Cerebellar cortex (tissue), 1 donor: ENCODE results near the gene MASP2.
A peak's percentile ranks its signal among the peaks of the same experiment; 100 is the strongest.
"Not testable (repeated sequence)": the region's sequence is repeated elsewhere in the genome, so short reads cannot be mapped to it uniquely, and the experiment has no call there.

Source experiments
- DNase-seq: peaks from one replicate; pipeline ENCODE4 v3.0.0-alpha.2; 2015; ENCODE audit warnings: low spot score

The MASP2 gene

DNA sequence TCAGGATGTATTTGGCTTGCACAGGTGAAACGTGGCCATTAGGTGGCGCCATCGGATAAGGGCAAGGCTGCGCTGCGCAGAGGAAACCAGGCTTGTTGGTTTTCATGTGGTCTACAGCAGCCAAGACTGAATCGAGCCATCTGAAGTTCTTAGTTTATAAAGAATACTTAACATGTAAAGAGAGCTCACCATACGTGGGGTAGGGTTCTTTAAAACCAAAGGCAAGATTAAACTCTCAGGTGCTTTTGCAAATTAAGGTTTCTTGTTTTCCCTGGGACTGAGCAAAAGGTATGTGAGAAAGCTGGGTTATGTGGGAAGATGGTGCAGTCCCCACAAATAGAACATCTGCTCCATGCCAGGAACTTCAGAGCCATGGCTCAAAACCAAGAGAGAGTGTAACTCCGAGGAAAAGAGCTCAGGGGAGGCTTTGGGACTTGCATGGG lies 9.3 kb downstream of the MASP2 start:
- DNase-seq, result peak; percentile 93

DNA sequence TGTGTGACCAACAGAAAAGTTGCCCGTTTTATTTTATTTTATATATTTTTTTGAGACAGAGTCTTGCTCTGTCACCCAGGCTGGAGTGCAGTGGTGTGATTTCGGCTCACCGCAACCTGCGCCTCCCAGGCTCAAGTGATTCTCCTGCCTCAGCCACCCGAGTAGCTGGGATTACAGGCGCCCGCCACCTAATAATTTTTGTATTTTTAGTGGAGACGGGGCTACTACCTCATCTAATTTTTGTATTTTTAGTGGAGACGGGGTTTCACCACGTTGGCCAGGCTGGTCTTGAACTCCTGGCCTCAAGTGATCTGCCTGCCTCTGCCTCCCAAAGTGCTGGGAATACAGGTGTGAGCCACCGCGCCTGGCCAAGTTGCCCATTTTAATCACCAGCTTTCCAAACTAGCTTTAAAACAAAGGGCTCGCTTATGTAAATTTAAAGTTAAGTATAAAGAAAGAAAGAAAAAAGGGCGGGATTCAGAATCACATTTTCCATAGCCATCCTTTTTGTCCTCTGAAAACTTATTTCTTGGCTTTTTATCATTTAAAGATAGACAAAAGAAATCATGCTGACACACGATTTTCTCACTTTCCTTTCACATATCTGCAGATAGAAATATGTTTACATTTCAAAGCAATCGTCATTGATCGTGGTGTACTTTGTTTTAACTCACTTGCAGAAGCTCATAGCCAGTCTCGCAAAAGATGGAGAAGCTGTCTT lies 9.9 kb downstream of the MASP2 start:
- not testable (repeated sequence) for DNase-seq

DNA sequence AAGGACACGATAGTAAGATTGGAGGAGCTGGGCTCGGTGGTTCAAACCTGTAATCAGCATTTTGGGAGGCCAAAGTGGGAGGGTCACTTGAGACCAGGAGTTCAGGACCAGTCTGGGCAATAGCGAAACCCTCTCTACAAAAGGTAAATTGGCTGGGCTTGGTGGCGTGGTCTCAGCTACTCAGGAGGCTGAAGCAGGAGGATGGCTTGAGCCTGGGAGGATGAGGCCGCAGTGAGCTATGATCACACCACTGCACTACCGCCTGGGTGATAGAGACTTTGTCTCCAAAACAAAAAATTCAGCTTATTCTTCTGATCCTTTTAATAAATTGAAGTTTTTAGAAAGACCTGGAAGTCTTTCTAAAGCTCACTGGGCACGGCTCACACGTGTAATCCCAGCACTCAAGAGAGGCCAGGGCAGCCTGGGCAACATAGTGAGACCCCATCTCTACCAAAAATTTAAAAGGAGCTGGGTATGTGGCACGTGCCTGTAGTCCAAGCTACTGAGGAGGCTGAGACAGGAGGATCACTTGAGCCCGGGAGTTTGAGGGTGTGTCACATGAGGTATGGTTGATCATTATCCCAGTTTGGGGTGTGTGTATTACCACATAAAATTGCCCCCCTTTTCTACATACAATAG lies 15.3 kb downstream of the MASP2 start:
- DNase-seq, result no peak

DNA sequence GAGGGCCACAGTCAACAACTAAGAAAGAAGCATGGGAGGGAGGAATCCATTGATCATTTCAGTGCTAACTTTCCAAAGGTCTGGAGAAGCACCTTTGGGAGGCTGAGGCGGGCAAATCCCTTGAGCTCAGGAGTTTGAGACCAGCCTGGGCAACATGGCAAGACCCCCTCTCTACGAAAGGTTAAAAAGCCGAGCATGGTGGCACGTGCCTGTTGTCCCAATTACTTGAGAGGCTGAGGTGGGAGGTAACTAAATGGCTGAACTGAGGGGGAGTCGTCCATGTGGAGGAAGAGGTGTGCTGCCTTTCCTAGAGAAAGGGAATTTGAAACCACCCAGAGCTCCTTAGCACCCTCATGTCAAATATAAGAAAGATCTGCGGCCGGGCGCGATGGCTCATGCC lies 16.2 kb downstream of the MASP2 start:
- no peak for DNase-seq

DNA sequence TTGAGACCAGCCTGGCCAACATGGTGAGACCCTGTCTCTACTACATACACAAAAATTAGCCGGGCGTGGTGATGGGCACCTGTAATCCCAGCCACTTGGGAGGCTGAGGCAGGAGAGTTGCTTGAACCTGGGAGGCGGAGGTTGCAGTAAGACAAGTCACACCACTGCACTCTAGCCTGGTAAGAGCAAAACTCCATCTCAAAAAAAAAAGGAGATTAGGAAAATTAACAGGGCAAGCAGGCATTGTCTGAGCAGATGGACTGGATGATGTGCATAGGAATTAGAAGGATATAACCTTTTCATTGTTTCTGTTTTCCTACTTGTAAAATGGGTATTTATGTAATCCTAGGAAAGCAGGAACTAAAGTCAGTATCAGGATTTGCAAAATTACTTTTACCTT lies 19.0 kb downstream of the MASP2 start:
- DNase-seq, result no peak

DNA sequence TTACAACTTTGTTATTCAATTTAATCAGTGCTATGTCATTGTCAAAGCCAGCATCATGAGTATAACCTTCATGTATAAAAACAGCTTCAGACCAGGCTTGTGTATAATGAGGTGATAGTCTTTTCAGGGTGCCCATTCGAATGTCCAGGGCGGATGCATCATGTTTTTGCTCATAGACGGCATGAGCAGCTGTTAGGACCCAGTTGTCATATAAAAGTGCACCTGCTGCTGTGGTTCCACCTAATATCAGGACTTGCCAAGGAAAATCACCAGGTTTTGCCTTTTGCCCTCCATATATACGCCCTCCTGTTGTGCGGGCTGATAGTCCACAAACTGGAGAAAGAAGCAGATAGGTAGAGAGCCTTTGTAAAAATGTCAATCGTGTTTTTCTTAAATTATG lies 19.7 kb downstream of the MASP2 start:
- no peak for DNase-seq

DNA sequence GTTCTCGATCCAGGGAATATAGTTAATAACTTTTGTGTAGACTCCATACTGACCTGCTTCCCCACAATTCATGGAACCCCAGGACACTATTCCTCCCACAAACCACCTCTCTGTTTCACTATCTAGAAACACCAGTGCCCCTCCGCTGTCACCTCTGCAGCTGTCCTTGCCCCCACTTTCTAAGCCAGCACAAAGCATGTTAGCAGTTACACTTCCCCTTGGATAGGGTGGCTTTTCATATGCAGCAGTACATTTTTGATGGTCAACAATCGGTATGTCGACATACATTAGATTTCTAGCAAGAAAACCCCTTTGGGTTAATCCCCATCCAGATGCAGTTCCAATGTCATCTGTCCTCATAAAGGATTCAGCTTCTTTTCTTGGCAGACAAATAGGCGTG lies 20.1 kb downstream of the MASP2 start:
- DNase-seq, result no peak

DNA sequence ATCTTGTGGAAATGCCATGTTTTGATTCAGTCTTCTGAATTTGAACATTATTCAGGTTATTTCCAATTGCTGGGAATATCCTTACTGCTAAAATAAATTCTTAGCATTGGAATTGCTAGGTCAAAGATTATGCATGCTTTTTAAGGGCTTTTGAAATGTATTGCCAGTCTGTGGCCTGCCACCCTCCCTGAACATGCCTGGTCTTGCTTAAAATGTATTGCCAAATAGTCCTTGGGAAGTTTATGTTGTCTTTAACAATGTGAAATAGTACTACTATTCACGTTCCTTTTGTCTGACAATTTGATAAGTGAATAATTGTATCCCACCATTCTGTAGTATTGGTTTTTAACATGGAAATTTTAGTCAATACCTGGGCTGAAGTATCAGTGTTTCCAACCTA lies 21.0 kb downstream of the MASP2 start:
- DNase-seq, result no peak

DNA sequence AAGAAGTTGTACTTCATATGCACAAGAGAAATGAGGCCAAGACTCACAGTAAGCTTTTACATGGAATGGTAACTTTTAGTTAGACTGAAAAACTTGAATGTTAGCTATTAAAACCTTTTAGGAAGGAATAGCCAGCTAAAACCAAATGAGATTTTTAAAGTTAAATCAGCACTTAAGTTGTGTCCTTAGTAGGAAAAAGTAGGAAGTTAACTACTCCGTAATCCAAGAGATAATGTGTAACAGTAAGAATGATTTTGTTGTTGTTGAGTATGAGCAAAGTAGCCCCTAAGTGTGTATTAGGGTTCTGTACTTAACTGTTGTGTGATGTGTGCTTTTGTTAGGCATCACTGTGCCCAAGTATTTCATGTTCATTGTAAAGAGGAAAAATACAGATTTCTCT lies 21.4 kb downstream of the MASP2 start:
- DNase-seq, result no peak

DNA sequence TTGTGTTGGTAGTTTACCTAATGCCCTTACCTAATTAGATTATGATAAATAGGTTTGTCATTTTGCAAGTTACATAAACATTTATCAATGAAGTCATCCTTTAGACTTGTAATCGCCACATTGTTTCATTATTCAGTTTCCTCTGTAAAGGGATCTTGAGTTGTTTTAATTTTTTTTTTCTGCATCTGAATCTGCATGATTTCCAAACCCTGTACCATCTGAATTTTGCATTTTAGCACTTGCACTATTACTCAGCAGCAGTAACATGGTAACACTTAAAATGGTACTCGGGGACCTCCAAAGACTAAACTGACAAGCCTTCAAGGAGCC lies 22.2 kb downstream of the MASP2 start:
- DNase-seq, result no peak

DNA sequence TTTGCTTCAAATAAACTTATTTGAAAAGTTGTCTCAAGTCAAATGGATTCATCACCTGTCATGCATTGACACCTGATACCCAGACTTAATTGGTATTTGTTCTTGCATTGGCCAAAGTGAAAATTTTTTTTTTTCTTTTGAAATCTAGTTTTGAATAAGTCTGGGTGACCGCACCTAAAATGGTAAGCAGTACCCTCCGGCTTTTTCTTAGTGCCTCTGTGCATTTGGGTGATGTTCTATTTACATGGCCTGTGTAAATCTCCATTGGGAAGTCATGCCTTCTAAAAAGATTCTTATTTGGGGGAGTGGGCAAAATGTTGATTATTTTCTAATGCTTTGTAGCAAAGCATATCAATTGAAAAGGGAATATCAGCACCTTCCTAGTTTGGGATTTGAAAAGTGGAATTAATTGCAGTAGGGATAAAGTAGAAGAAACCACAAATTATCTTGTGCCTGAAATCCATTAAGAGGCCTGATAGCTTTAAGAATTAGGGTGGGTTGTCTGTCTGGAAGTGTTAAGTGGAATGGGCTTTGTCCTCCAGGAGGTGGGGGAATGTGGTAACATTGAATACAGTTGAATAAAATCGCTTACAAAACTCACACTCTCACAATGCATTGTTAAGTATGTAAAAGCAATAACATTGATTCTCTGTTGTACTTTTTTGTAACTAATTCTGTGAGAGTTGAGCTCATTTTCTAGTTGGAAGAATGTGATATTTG lies 22.7 kb downstream of the MASP2 start:
- no peak for DNase-seq

DNA sequence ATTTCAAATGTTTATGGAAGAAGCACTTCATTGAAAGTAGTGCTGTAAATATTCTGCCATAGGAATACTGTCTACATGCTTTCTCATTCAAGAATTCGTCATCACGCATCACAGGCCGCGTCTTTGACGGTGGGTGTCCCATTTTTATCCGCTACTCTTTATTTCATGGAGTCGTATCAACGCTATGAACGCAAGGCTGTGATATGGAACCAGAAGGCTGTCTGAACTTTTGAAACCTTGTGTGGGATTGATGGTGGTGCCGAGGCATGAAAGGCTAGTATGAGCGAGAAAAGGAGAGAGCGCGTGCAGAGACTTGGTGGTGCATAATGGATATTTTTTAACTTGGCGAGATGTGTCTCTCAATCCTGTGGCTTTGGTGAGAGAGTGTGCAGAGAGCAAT lies 23.8 kb downstream of the MASP2 start:
- DNase-seq, result no peak

DNA sequence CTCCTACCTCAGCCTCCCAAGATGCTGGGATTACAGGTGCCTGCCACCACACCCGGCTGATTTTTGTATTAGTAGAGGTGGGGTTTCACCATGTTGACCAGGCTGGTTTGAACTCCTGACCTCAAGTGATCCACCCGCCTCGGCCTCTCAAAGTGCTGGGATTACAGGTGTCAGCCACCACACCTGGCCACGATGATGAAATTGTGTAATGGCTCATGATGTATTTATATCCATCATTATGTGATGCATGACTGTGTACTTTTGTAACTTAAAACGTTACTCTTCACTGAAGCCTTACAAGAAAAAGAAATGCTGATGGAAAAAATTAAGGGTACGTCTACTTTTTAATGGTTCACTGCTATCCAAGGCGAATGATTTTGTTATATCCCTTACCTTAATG lies 27.1 kb downstream of the MASP2 start:
- DNase-seq, result no peak

DNA sequence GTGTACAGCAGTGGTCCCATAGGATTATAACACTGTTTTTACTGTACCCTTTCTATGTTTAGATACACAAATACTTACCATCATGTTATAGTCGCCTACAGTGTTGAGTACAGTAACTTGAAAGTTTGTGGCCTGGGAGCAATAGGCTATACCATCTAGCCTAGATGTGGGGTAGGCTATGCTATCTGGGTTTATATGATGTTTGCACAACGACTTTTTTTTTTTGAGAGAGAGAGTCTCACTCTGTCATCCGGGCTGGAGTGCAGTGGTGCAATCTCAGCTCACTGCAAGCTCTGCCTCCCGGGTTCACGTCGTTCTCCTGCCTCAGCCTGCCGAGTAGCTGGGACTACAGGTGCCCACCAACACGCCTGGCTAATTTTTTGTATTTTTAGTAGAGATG lies 27.7 kb downstream of the MASP2 start:
- not testable (repeated sequence) for DNase-seq

DNA sequence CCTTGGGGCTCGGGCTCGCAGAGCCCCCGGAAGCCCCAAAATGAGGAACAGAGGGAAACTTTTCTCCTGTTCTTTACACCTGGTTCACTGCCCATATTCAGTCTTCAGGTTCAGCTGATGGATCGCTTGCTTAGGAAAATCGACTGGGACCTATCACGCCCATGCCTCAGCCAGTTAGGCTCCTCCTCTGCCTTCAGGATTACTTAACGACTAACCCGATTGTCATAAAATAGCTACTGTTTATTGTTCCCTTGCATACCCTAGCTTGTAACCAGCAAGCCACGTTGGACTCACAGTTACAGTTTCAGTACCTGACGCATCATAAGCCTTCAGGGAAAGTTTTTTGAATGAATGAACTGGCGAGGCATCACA lies 33.9 kb downstream of the MASP2 start:
- no peak for DNase-seq

DNA sequence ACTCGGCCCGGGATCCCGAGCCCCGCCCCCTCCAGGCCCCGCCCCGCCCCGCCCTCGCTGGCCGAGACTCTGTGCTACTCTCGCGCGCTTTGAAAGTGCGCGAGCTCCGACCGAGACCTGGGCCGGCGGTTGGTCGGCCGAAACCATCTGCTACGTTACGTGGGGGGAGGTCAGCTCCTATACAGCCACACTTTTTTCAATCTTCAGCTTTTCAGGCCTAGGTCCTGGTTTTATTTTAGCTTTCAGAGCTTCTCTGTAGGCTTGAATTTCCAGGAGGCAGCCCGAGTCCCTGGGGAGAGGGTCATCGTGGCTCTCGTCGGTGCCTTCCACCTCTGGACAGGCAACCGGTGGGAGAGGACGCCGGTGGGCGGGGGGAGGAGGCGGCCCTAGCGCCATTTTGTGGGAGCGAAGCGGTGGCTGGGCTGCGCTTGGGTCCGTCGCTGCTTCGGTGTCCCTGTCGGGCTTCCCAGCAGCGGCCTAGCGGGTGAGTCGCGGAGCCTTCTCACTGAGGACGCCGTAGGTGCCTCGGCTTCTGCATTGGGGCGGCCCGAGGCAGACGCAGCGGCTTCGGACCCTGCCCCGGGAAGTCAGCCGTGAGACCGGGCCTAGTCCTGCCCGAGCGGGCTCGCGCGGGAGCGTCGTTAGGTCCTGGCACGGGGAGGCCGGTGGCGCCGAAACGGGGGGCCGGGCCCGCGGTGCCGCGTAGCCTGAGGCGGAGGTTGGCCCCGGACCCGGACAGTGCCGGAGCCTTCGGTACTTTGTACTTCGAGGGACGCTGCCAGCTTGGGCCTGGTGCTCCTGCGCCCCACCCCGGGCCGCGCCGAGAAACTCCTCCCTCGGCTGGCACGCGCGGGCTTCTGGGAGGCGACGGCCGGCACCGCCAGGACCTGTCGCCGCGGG lies 34.5 kb downstream of the MASP2 start, which contains the start of gene TARDBP:
Gene TARDBP, plus strand, starts transcription at position 395 of the 900 bp plus-strand sequence. CDS start 1,074 bp downstream, outside the sequence.
- peak; percentile 89 for DNase-seq

DNA sequence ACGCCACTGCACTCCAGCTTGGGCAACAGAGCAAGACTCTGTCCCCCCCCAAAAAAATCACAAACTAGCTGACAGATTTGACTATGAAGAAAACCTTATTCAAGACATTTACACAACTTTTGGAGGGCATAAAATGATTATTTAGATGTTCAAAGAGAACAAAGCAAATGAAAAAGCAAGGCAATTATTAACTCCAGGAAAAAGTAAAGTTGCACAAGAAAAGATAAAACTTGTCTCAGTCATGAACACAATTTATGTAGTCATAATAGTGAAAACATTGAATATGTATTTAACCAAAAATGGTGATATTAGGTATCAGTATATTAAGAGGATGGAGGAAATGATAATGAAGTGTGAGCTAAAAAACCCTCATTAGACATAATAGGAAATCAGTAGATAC lies 46.5 kb downstream of the MASP2 start:
- no peak for DNase-seq

DNA sequence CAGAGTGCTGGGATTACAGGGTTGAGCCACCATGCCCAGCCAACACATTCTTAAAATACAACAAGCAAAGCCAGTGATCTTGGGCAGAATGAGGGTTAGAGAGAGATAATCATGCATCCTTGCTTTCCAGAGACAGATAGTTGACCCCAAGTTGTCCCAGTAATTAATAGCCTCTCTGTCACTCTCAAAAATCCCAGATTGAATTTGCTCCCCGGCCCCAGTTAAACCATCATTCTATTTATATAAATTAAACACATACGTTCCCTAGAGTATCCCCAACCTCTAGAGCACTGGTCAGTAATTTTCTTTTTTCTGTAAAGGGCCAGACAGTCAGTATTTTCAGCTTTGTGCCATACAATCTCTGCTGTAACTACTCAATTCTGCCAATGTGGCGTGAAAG lies 50.9 kb downstream of the MASP2 start:
- DNase-seq, result no peak

DNA sequence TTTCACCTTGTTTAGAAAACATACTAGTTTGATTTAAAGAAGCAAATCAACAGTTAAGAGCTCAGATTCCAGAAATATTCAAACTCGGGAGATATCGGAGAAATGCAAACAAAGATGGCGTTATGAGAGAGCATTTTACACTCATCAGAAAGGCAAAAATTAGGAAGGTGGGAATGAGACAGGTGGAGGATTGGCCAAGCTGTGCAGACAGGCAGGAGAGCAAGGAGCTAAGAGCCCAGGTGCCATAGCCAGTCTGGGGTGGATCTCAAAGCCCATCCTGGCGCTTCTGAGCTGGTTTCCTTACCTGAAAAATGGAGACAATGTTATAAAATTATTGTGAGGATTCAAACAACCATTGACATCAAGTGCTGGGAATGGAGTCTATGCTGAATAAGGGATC lies 54.2 kb downstream of the MASP2 start:
- DNase-seq, result no peak

DNA sequence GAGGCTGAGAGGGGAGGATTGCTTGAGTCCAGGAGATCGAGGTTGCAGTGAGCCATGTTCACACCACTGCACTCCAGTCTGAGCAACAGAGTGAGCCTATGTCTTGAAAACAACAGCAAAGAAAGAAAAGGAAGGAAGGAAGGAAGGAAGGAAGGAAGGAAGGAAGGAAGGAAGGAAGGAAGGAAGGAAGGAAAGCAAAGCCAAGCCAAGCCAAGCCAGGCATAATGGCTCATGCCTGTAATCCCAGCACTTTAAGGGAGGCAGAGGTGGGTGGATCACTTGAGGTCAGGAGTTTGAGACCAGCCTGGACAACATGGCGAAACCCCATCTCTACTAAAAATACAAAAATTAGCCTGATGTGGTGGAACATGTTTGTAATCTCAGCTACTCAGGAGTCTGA lies 55.0 kb downstream of the MASP2 start:
- DNase-seq, result not testable (repeated sequence)

DNA sequence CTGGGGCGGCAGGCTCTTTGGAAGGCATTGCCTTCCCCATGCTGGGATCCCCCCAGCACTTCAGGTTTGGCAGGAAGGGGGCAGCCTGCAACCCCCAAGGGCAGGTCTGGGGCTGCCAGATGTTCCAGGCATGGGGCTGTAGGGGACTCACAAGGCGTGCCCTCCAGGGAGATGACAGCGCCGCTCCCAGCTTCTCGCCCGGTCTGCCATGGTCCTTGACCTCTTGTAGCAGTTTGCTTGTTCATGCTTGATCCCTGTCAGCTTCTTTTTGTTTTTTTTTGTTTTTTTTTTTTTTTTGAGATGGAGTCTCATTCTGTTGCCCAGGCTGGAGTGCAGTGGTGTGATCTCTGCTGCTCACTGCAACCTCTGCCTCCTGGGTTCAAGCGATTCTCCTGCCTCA lies 56.2 kb downstream of the MASP2 start:
- DNase-seq, result no peak

DNA sequence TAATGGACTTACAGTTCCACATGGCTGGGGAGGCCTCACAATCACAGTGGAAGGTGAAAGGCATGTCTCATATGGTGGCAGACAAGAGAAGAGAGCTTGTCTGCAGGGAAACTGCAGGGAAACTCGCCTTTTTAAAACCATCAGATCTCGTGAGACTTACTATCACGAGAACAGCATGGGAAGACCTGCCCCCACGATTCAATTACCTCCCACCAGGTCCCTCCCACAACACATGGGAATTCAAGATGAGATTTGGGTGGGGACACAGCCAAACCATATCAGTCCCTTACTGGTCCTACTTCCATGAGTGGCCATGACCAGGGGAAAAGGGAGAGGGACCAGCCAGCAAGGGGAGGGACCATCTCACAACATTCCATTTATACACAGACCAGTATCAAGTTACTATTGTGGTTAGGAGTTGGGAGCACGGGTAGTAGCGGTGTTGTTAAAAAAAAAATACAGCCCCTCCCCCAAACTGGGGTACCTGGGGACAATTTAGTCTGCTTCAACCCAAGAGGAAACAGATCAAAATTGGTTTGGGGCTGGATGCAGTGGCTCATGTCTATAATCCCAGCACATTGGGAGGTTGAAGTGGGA lies 57.0 kb downstream of the MASP2 start:
- DNase-seq, result not testable (repeated sequence)
